SK-N-SH (cell line): ENCODE results near the gene IL18BP. TPM values are rescaled to one million over a fixed set of nuclear protein-coding genes. Genes with fewer than 3 reads are reported as not detected.
A peak's percentile ranks its signal among the peaks of the same experiment; 100 is the strongest.

ENCODE experiments used
- CTCF ChIA-PET: fragments of 300-600, 350-600 bp; formaldehyde crosslinking; extraction: SDS; loops from one replicate; lab custom pipeline; 2021; lab: Yijun Ruan, JAX
- POLR2A ChIA-PET: fragments of 350-600 bp; sonication (Branson Sonifier 250); formaldehyde crosslinking; extraction: SDS; loops from one replicate; lab custom pipeline; 2020; ENCODE audit warnings: antibody characterized with exemption, inconsistent platforms; lab: Yijun Ruan, JAX
- DNase-seq: peaks from one replicate; pipeline ENCODE4 v3.0.0; 2012
- H2AFZ ChIP-seq: fragments of 200-600 bp; sonication (generic); 2 replicates; pipeline ENCODE4 v1.8.1; 2016; ENCODE audit warnings: antibody characterized with exemption, mild to moderate bottlenecking, low read depth
- H3F3A ChIP-seq: fragments of 200-600 bp; sonication (generic); replicated peaks from 2 replicates; pipeline ENCODE3; 2016; ENCODE audit warnings: antibody characterized with exemption, mild to moderate bottlenecking; ENCODE audit not compliant: insufficient read depth
- H3K27ac ChIP-seq, 2 experiments: fragments of 200-500 bp in 1 of 2; fragments of 200-600 bp in 1 of 2; sonication (Bioruptor generic) in 1 of 2; sonication (generic), shearing (Covaris generic) in 1 of 2; 2 replicates each; pipeline versions ENCODE4 v1.5.1 to v1.6.1; 2014 to 2016; ENCODE audit warnings: low read depth in 2 of 2, inconsistent platforms in 1 of 2, low read length in 1 of 2, mild to moderate bottlenecking in 1 of 2, mixed read lengths in 1 of 2
- H3K27me3 ChIP-seq: fragments of 200-600 bp; sonication (generic), shearing (Covaris generic); 2 replicates; pipeline ENCODE4 v1.6.1; 2016; ENCODE audit warnings: mixed run types; ENCODE audit not compliant: insufficient read depth
- H3K36me3 ChIP-seq, 2 experiments: fragments of 200-500 bp in 1 of 2; fragments of 200-600 bp in 1 of 2; sonication (Bioruptor generic) in 1 of 2; sonication (generic) in 1 of 2; replicated peaks in 1 of 2; 2 replicates each; pipeline versions ENCODE3 to v1.5.1; 2014 to 2016; ENCODE audit warnings: low read length in 1 of 2, mild to moderate bottlenecking in 1 of 2; ENCODE audit not compliant: insufficient read depth in 2 of 2, control insufficient read depth in 1 of 2
- H3K4me1 ChIP-seq, 2 experiments: fragments of 200-500 bp in 1 of 2; fragments of 200-600 bp in 1 of 2; sonication (Bioruptor generic) in 1 of 2; sonication (generic), shearing (Covaris generic) in 1 of 2; 2 replicates each; pipeline versions ENCODE4 v1.5.1 to v1.6.1; 2014 to 2016; ENCODE audit warnings: low read depth in 1 of 2, low read length in 1 of 2, mixed run types in 1 of 2; ENCODE audit not compliant: insufficient read depth in 2 of 2, control insufficient read depth in 1 of 2
- H3K4me2 ChIP-seq: fragments of 200-600 bp; sonication (generic), shearing (Covaris generic); 2 replicates; pipeline ENCODE4 v1.6.1; 2017; ENCODE audit warnings: mixed run types
- H3K4me3 ChIP-seq, 2 experiments: fragments of 200-500 bp in 1 of 2; fragments of 200-600 bp in 1 of 2; sonication (Bioruptor generic) in 1 of 2; sonication (generic), shearing (Covaris generic) in 1 of 2; 2 replicates each; pipeline versions ENCODE4 v1.5.1 to v1.8.1; 2014 to 2016; ENCODE audit warnings: low read depth in 2 of 2, inconsistent platforms in 1 of 2, low read length in 1 of 2, mild to moderate bottlenecking in 1 of 2, mixed read lengths in 1 of 2, moderate library complexity in 1 of 2
- H3K79me2 ChIP-seq: fragments of 200-600 bp; sonication (generic); 2 replicates; pipeline ENCODE4 v1.8.1; 2017; ENCODE audit warnings: mild to moderate bottlenecking; ENCODE audit not compliant: insufficient read depth
- H3K9ac ChIP-seq: fragments of 200-600 bp; sonication (generic); 2 replicates; pipeline ENCODE4 v1.6.1; 2017; ENCODE audit warnings: mixed run types
- H3K9me2 ChIP-seq: fragments of 200-600 bp; sonication (generic); 2 replicates; pipeline ENCODE4 v1.6.1; 2017; ENCODE audit warnings: mixed run types
- H3K9me3 ChIP-seq: fragments of 200-600 bp; sonication (generic); 2 replicates; pipeline ENCODE4 v1.6.1; 2017; ENCODE audit warnings: mixed run types, mild to moderate bottlenecking, moderate library complexity
- H4K20me1 ChIP-seq: fragments of 200-600 bp; sonication (generic); 2 replicates; pipeline ENCODE4 v1.6.1; 2017; ENCODE audit warnings: mild to moderate bottlenecking, mixed run types; ENCODE audit not compliant: insufficient read depth
- CHD2 ChIP-seq: fragments of 150-350 bp; IDR thresholded peaks from 2 replicates; pipeline ENCODE4 v1.6.1; 2018; ENCODE audit warnings: low read length; ENCODE audit not compliant: partially characterized antibody
- EP300 ChIP-seq, 2 experiments: IDR thresholded peaks; 2 replicates each; pipeline versions ENCODE4 v1.4.0 to v1.6.1; 2012; ENCODE audit warnings: borderline replicate concordance in 1 of 2, low read depth in 1 of 2, low read length in 1 of 2
- EZH2phosphoT487 ChIP-seq: fragments of 200-600 bp; sonication (generic); IDR thresholded peaks from 2 replicates; pipeline ENCODE4 v1.6.1; 2017; ENCODE audit warnings: low read depth, mixed run types, mild to moderate bottlenecking, antibody characterized with exemption, moderate library complexity, borderline replicate concordance
- FOXJ3 ChIP-seq: sonication (generic); formaldehyde crosslinking; IDR thresholded peaks from 2 replicates; pipeline ENCODE4 v1.5.1; 2020; ENCODE audit warnings: mild to moderate bottlenecking, missing genetic modification reagents
- FOXM1 ChIP-seq: IDR thresholded peaks from 2 replicates; pipeline ENCODE4 v1.4.0; 2012; ENCODE audit warnings: low read depth, mild to moderate bottlenecking
- GATA2 ChIP-seq: sonication (generic); formaldehyde crosslinking; IDR thresholded peaks from 2 replicates; pipeline ENCODE4 v1.5.0; 2020; ENCODE audit warnings: mild to moderate bottlenecking, missing genetic modification reagents
- MEF2A ChIP-seq: IDR thresholded peaks from 2 replicates; pipeline ENCODE4 v1.4.0; 2012; ENCODE audit warnings: low read depth, borderline replicate concordance
- MXI1 ChIP-seq: IDR thresholded peaks from 2 replicates; pipeline ENCODE4 v1.6.1; 2012; ENCODE audit warnings: mild to moderate bottlenecking, low read depth, low read length, improper control_type of control experiment
- NFIC ChIP-seq: IDR thresholded peaks from 2 replicates; pipeline ENCODE4 v1.4.0; 2012; ENCODE audit warnings: borderline replicate concordance
- NRF1 ChIP-seq: IDR thresholded peaks from 2 replicates; pipeline ENCODE4 v1.6.1; 2012; ENCODE audit warnings: low read depth, mild to moderate bottlenecking, low read length
- POLR2AphosphoS5 ChIP-seq: IDR thresholded peaks from 2 replicates; pipeline ENCODE4 v1.6.1; 2012; ENCODE audit warnings: low read depth, low read length
- RAD21 ChIP-seq: IDR thresholded peaks from 2 replicates; pipeline ENCODE4 v1.6.1; 2012; ENCODE audit warnings: mild to moderate bottlenecking, low read length
- RCOR1 ChIP-seq: fragments of 150-350 bp; IDR thresholded peaks from 2 replicates; pipeline ENCODE4 v1.6.1; 2017; ENCODE audit warnings: antibody characterized with exemption, low read length
- REST ChIP-seq: IDR thresholded peaks from 2 replicates; pipeline ENCODE4 v1.6.1; 2012; ENCODE audit warnings: mild to moderate bottlenecking, low read depth, low read length, moderate library complexity
- RXRA ChIP-seq: IDR thresholded peaks from 2 replicates; pipeline ENCODE4 v1.4.0; 2012; ENCODE audit warnings: low read depth, mild to moderate bottlenecking, borderline replicate concordance
- SIN3A ChIP-seq: IDR thresholded peaks from 2 replicates; pipeline ENCODE4 v1.6.1; 2012; ENCODE audit warnings: low read depth, mild to moderate bottlenecking, low read length, moderate library complexity, borderline replicate concordance
- SMC3 ChIP-seq: IDR thresholded peaks from 2 replicates; pipeline ENCODE4 v1.6.1; 2012; ENCODE audit warnings: low read depth, low read length, improper control_type of control experiment
- TAF1 ChIP-seq: IDR thresholded peaks from 2 replicates; pipeline ENCODE4 v1.6.1; 2012; ENCODE audit warnings: low read depth, mild to moderate bottlenecking, low read length, moderate library complexity, borderline replicate concordance
- TCF12 ChIP-seq: IDR thresholded peaks from 2 replicates; pipeline ENCODE4 v1.4.0; 2012
- USF1 ChIP-seq: IDR thresholded peaks from 2 replicates; pipeline ENCODE4 v1.4.0; 2012; ENCODE audit warnings: low read depth, borderline replicate concordance
- YY1 ChIP-seq: IDR thresholded peaks from 2 replicates; pipeline ENCODE4 v1.4.0; 2012; ENCODE audit warnings: low read depth, mild to moderate bottlenecking
- ZBTB33 ChIP-seq: IDR thresholded peaks from 2 replicates; pipeline ENCODE4 v1.4.0; 2012; ENCODE audit warnings: low read depth, borderline replicate concordance
- WGBS: methylation state at CpG from one replicate; pipeline ENCODE4 v1.1.6; 2017; ENCODE audit warnings: low lambda C conversion rate; 5-methylcytosine and 5-hydroxymethylcytosine counted together
- polyA plus RNA-seq, 3 experiments: library from polyadenylated mRNA; depleted of rRNA; stranded (reverse); fragments of >200 nt; gene quantifications; 2 replicates each; pipeline ENCODE4 v1.2.3, GENCODE V29; 2012

IL18BP gene
- polyA plus RNA-seq, 1 of the 3 experiments (the other 2 are of a cell fraction): 5.0 TPM

- TF ChIP-seq MEF2A: no peak
- TF ChIP-seq MXI1: peak; percentile 87; the same call in 1 of the 2 replicates
- TF ChIP-seq SMC3: no peak
- no peak for TF ChIP-seq ZBTB33
- 0 out of 2 replicates have a peak, but pooled peaks have one; percentile 11 for TF ChIP-seq RXRA
- no peak for TF ChIP-seq GATA2
- TF ChIP-seq EZH2phosphoT487: no peak
- peak; percentile 84; the same call in 1 of the 2 replicates for TF ChIP-seq YY1
- TF ChIP-seq RCOR1: no peak
- peak; percentile 95 for TF ChIP-seq NFIC
- TF ChIP-seq FOXM1: no peak
These were observed 42.0 kb downstream of the IL18BP start (continued) for GRCh38 chr11:72040491-72041363.

- H3K27me3 ChIP-seq: no peaks in the 10 kb centered on the region
- CTCF ChIA-PET: interaction anchor here (1.0 to 5.2 kb wide), 8 partner anchors 12 to 548 kb away, joined by 3 to 30 read pairs (median 8); partner anchors contain the start of gene CLPB
- peak; percentile 77 for DNase-seq
- H4K20me1 ChIP-seq: peaks cover 16% of the 10 kb centered on the region
- H3K9me3 ChIP-seq: no peaks in the 10 kb centered on the region
- POLR2A ChIA-PET: interaction anchor here (0.6 to 4.0 kb wide), 10 partner anchors 11 to 370 kb away, joined by 3 to 21 read pairs (median 6); partner anchors contain the start of genes ANAPC15 and LRRC51
- H3K9ac ChIP-seq: peak overlapping the region; percentile 84
- peaks cover under 1 to 1% of the 10 kb centered on the region in 2 experiments for H3K36me3 ChIP-seq
- H3K79me2 ChIP-seq: peaks cover 95% of the 10 kb centered on the region
- peak overlapping the region; percentile 93 for H2AFZ ChIP-seq
- peaks cover 18 to 45% of the 10 kb centered on the region in 2 experiments for H3K4me1 ChIP-seq
- H3K27ac ChIP-seq: peak overlapping the region; percentile 97 to 99
- 1% methylated on average over 13 of the region's 23 CpGs for WGBS
- H3F3A ChIP-seq: peaks cover 18% of the 10 kb centered on the region
- H3K9me2 ChIP-seq: no peaks in the 10 kb centered on the region
- H3K4me2 ChIP-seq: peak overlapping the region; percentile 91
- H3K4me3 ChIP-seq: peak overlapping the region; percentile 64 to 67
- TF ChIP-seq SIN3A: 0 out of 2 replicates have a peak, but pooled peaks have one; percentile 16
- 0 out of 2 replicates have a peak, but pooled peaks have one; percentile 12 for TF ChIP-seq NFIC
- peak; percentile 15; the same call in 1 of the 2 replicates for TF ChIP-seq RAD21
- no peak for TF ChIP-seq MEF2A
- no peak for TF ChIP-seq NRF1
- TF ChIP-seq MXI1: peak; percentile 68
- no peak for TF ChIP-seq REST
- no peak for TF ChIP-seq USF1
- peak; percentile 88 for TF ChIP-seq FOXJ3 (CRISPR knock-in tag)
- peak; percentile 89 for TF ChIP-seq GATA2
- peak; percentile 81 for TF ChIP-seq POLR2AphosphoS5
- TF ChIP-seq CHD2: peak; percentile 52
- TF ChIP-seq YY1: peak; percentile 83
- 0 out of 2 replicates have a peak, but pooled peaks have one; percentile 1 for TF ChIP-seq SMC3
- peak in 1 of 2 experiments; percentile 58; a peak in 2 of 4 replicates for TF ChIP-seq EP300 (IDR thresholded peaks at IDR 0.05; ENCODE audit: borderline replicate concordance in 1 of 2, low read depth in 1 of 2, low read length in 1 of 2)
- no peak for TF ChIP-seq TCF12
- peak; percentile 66 for TF ChIP-seq TAF1
These were observed 42.8 kb downstream of the IL18BP start for GRCh38 chr11:72041364-72042063.
